Stomach (tissue), 4 donors: ENCODE results near the gene STARD7.

Experiments
- EP300 ChIP-seq: sonication (generic); formaldehyde crosslinking; IDR thresholded peaks from one replicate; pipeline ENCODE4 v1.6.1; 2017; ENCODE audit warnings: antibody characterized with exemption
- POLR2A ChIP-seq, 4 donors: fragments of 450-650 bp; IDR thresholded peaks; one replicate each; pipeline ENCODE4 v1.6.1; 2016; ENCODE audit warnings: antibody characterized with exemption in 4 of 4, control low read depth in 2 of 4, mild to moderate bottlenecking in 1 of 4, moderate library complexity in 1 of 4
- POLR2AphosphoS5 ChIP-seq, 3 donors: sonication (generic); formaldehyde crosslinking; IDR thresholded peaks; one replicate each; pipeline ENCODE4 v1.6.1; 2016; ENCODE audit warnings: antibody characterized with exemption in 3 of 3
- TF ChIP-seq, protein P1 (sequence below), 7 experiments: fragments of 450-650 bp in 4 of 7; fragments of 200-600 bp in 3 of 7; sonication (generic) in 3 of 7; IDR thresholded peaks; one replicate each; pipeline ENCODE4 v1.5.1; 2016 to 2019; ENCODE audit warnings: antibody characterized with exemption in 7 of 7, control low read depth in 2 of 7, mild to moderate bottlenecking in 1 of 7

- TF ChIP-seq POLR2A (IDR thresholded peaks at IDR 0.05) (no peak), EP300 (no peak), POLR2AphosphoS5 (IDR thresholded peaks at IDR 0.05) (no peak)
- TF ChIP-seq, protein P1, sequence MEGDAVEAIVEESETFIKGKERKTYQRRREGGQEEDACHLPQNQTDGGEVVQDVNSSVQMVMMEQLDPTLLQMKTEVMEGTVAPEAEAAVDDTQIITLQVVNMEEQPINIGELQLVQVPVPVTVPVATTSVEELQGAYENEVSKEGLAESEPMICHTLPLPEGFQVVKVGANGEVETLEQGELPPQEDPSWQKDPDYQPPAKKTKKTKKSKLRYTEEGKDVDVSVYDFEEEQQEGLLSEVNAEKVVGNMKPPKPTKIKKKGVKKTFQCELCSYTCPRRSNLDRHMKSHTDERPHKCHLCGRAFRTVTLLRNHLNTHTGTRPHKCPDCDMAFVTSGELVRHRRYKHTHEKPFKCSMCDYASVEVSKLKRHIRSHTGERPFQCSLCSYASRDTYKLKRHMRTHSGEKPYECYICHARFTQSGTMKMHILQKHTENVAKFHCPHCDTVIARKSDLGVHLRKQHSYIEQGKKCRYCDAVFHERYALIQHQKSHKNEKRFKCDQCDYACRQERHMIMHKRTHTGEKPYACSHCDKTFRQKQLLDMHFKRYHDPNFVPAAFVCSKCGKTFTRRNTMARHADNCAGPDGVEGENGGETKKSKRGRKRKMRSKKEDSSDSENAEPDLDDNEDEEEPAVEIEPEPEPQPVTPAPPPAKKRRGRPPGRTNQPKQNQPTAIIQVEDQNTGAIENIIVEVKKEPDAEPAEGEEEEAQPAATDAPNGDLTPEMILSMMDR (IDR thresholded peaks at IDR 0.05), result no peak
Measured at GRCh38 chr2:96136129-96136720, 72.4 kb downstream of the STARD7 start.
